ENCODE measurements around the gene BOLA1. TPM values are rescaled to one million over a fixed set of nuclear protein-coding genes. Genes with fewer than 3 reads are reported as not detected.

BOLA1 gene
- total RNA-seq, 1 experiment from 2014 or later = 15.3 TPM

DNA sequence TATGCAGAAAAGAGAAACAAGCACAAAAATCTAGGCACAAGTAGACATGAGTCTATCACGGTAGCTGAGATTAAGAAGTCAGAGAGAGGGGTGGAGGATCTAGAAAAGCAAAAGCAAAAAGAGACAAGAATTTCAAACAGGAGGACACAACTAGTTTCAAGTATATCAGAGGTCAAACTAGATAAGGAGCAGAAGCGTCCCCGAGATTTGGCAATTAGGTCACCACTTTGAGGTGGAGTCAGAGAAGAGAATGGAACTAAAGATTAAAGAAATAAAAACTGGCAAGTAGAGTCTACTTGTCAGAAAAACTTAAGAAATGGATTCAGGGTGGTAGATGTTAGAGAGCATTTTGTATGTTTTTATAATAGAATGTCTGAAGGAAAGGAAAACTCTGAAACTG lies 26.0 kb downstream of the BOLA1 start (continued):
- TF ChIP-seq, protein P1, sequence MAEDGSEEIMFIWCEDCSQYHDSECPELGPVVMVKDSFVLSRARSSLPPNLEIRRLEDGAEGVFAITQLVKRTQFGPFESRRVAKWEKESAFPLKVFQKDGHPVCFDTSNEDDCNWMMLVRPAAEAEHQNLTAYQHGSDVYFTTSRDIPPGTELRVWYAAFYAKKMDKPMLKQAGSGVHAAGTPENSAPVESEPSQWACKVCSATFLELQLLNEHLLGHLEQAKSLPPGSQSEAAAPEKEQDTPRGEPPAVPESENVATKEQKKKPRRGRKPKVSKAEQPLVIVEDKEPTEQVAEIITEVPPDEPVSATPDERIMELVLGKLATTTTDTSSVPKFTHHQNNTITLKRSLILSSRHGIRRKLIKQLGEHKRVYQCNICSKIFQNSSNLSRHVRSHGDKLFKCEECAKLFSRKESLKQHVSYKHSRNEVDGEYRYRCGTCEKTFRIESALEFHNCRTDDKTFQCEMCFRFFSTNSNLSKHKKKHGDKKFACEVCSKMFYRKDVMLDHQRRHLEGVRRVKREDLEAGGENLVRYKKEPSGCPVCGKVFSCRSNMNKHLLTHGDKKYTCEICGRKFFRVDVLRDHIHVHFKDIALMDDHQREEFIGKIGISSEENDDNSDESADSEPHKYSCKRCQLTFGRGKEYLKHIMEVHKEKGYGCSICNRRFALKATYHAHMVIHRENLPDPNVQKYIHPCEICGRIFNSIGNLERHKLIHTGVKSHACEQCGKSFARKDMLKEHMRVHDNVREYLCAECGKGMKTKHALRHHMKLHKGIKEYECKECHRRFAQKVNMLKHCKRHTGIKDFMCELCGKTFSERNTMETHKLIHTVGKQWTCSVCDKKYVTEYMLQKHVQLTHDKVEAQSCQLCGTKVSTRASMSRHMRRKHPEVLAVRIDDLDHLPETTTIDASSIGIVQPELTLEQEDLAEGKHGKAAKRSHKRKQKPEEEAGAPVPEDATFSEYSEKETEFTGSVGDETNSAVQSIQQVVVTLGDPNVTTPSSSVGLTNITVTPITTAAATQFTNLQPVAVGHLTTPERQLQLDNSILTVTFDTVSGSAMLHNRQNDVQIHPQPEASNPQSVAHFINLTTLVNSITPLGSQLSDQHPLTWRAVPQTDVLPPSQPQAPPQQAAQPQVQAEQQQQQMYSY (CRISPR knock-in tag; IDR thresholded peaks at IDR 0.05) = no peak
- no peak for TF ChIP-seq SMAD3 (CRISPR knock-in tag; IDR thresholded peaks at IDR 0.05; ENCODE audit: borderline replicate concordance)
- TF ChIP-seq, protein P2, sequence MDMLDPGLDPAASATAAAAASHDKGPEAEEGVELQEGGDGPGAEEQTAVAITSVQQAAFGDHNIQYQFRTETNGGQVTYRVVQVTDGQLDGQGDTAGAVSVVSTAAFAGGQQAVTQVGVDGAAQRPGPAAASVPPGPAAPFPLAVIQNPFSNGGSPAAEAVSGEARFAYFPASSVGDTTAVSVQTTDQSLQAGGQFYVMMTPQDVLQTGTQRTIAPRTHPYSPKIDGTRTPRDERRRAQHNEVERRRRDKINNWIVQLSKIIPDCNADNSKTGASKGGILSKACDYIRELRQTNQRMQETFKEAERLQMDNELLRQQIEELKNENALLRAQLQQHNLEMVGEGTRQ (CRISPR knock-in tag; IDR thresholded peaks at IDR 0.05) = no peak
- TF ChIP-seq HMGA2 (CRISPR knock-in tag; IDR thresholded peaks at IDR 0.05) = no peak
- TF ChIP-seq, protein P3, sequence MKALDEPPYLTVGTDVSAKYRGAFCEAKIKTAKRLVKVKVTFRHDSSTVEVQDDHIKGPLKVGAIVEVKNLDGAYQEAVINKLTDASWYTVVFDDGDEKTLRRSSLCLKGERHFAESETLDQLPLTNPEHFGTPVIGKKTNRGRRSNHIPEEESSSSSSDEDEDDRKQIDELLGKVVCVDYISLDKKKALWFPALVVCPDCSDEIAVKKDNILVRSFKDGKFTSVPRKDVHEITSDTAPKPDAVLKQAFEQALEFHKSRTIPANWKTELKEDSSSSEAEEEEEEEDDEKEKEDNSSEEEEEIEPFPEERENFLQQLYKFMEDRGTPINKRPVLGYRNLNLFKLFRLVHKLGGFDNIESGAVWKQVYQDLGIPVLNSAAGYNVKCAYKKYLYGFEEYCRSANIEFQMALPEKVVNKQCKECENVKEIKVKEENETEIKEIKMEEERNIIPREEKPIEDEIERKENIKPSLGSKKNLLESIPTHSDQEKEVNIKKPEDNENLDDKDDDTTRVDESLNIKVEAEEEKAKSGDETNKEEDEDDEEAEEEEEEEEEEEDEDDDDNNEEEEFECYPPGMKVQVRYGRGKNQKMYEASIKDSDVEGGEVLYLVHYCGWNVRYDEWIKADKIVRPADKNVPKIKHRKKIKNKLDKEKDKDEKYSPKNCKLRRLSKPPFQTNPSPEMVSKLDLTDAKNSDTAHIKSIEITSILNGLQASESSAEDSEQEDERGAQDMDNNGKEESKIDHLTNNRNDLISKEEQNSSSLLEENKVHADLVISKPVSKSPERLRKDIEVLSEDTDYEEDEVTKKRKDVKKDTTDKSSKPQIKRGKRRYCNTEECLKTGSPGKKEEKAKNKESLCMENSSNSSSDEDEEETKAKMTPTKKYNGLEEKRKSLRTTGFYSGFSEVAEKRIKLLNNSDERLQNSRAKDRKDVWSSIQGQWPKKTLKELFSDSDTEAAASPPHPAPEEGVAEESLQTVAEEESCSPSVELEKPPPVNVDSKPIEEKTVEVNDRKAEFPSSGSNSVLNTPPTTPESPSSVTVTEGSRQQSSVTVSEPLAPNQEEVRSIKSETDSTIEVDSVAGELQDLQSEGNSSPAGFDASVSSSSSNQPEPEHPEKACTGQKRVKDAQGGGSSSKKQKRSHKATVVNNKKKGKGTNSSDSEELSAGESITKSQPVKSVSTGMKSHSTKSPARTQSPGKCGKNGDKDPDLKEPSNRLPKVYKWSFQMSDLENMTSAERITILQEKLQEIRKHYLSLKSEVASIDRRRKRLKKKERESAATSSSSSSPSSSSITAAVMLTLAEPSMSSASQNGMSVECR (CRISPR knock-in tag; IDR thresholded peaks at IDR 0.05; ENCODE audit: borderline replicate concordance) = no peak

- Mint-ChIP-seq H3K4me1 (peaks cover 24% of the 10 kb centered on the region), H3K36me3 (peaks cover 45% of the 10 kb centered on the region), H3K4me3 (peak overlapping the region; percentile 100), H3K27me3 (ENCODE audit: low read depth) (no peaks in the 10 kb centered on the region), H3K27ac (0 out of 2 replicates have a peak overlapping the region, but pooled peaks have one; percentile 71), H3K9me3 (no peaks in the 10 kb centered on the region)
- ATAC-seq (no peak), DNase-seq (ENCODE audit: low spot score) (no peak)
- POLR2A ChIA-PET = no interaction called here
- CTCF ChIA-PET = no interaction called here
- TF ChIP-seq NR3C1 (CRISPR knock-in tag; conservative IDR thresholded peaks at IDR 0.05; ENCODE audit: low read depth) (no peak), MYBL2 (CRISPR knock-in tag; IDR thresholded peaks at IDR 0.05) (no peak), CDX4 (CRISPR knock-in tag; IDR thresholded peaks at IDR 0.05; ENCODE audit: borderline replicate concordance) (no peak), TEAD4 (CRISPR knock-in tag; IDR thresholded peaks at IDR 0.05) (no peak), TP53 (CRISPR knock-in tag; IDR thresholded peaks at IDR 0.05) (no peak), ZNF263 (CRISPR knock-in tag; IDR thresholded peaks at IDR 0.05; ENCODE audit: low read depth) (no peak), ERG (CRISPR knock-in tag; IDR thresholded peaks at IDR 0.05) (no peak), ZMAT4 (CRISPR knock-in tag; IDR thresholded peaks at IDR 0.05) (no peak), CTCF (IDR thresholded peaks at IDR 0.05) (no peak), IRF1 (CRISPR knock-in tag; IDR thresholded peaks at IDR 0.05) (no peak), MXD4 (CRISPR knock-in tag; IDR thresholded peaks at IDR 0.05; ENCODE audit: borderline replicate concordance) (no peak)
- TF ChIP-seq, protein P4, sequence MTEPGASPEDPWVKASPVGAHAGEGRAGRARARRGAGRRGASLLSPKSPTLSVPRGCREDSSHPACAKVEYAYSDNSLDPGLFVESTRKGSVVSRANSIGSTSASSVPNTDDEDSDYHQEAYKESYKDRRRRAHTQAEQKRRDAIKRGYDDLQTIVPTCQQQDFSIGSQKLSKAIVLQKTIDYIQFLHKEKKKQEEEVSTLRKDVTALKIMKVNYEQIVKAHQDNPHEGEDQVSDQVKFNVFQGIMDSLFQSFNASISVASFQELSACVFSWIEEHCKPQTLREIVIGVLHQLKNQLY (CRISPR knock-in tag; IDR thresholded peaks at IDR 0.05) = no peak
- TF ChIP-seq, protein P5, sequence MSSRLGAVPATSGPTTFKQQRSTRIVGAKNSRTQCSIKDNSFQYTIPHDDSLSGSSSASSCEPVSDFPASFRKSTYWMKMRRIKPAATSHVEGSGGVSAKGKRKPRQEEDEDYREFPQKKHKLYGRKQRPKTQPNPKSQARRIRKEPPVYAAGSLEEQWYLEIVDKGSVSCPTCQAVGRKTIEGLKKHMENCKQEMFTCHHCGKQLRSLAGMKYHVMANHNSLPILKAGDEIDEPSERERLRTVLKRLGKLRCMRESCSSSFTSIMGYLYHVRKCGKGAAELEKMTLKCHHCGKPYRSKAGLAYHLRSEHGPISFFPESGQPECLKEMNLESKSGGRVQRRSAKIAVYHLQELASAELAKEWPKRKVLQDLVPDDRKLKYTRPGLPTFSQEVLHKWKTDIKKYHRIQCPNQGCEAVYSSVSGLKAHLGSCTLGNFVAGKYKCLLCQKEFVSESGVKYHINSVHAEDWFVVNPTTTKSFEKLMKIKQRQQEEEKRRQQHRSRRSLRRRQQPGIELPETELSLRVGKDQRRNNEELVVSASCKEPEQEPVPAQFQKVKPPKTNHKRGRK (CRISPR knock-in tag; IDR thresholded peaks at IDR 0.05; ENCODE audit: borderline replicate concordance) = no peak
- TF ChIP-seq, protein P6, sequence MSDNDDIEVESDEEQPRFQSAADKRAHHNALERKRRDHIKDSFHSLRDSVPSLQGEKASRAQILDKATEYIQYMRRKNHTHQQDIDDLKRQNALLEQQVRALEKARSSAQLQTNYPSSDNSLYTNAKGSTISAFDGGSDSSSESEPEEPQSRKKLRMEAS (CRISPR knock-in tag; IDR thresholded peaks at IDR 0.05) = no peak
Observed at GRCh38 chr1:149925751-149926150, 26.4 kb downstream of the BOLA1 start.
